Right ventricle myocardium inferior (tissue), 1 donor: ENCODE data around the gene DACT3. TPM values are rescaled to one million over a fixed set of nuclear protein-coding genes. Genes with fewer than 3 reads are reported as not detected.

ENCODE experiments used
- ATAC-seq: fragments of 200-7000 bp; cut with Tn5 transposase; one replicate; pipeline ENCODE4 v1.9.1; 2020; ENCODE audit warnings: mild to moderate bottlenecking, moderate library complexity
- DNase-seq: peaks from one replicate; pipeline ENCODE4 v3.0.0; 2021; ENCODE audit errors: missing footprints
- intact Hi-C: fragments of 100-400 bp; cut with DNase I; formaldehyde crosslinking; loops from one replicate; pipeline ENCODE4 v1.11.0; 2022
- total RNA-seq: library from RNA; stranded (reverse); fragmentation: NEBNext Ultra II Directional; extraction: Animal tissue kit (Norgen Biotek cat#: 25700); gene quantifications from one replicate; pipeline ENCODE4 v1.2.1, GENCODE V29; 2021
- donor health status: DM: no; HTN: yes; CAD: no; lungs with severe emphysema.

The DACT3 gene
- total RNA-seq, 1 donor from 2014 or later: 14.1 TPM

GRCh38 chr19:46678110-46678732 is 17.2 kb upstream of the DACT3 start:
- DNase-seq (no peak), ATAC-seq (no peak)
- intact Hi-C loops: no loop called here

- intact Hi-C loops: no loop called here
- no peak for ATAC-seq
These were observed 13.6 kb upstream of the DACT3 start for GRCh38 chr19:46674416-46675178.

DNA sequence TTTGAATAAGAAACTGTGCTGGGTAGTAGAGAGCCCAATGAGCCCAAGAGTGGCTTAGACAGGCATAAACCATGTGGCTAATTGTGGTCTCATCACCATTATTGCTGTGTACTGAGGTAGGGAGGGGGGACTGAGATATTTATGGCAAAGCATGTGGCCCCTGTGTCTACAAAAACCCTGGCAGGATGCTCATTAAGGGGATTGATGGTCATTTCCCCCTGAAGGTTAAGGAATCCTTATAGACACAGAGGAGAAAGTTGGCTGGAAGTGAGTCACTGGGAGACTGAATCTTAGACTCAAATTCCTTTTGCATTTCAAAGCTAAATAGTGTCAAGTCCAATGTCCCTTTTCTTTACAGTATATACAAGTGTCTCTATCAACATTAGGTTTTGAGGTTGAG is 9.8 kb upstream of the DACT3 start:
- ATAC-seq (no peak), DNase-seq (no peak)
- intact Hi-C loops: no loop called here

More at GRCh38 chr19:46674416-46675178, 13.6 kb upstream of the DACT3 start:
- no peak for DNase-seq

DNA sequence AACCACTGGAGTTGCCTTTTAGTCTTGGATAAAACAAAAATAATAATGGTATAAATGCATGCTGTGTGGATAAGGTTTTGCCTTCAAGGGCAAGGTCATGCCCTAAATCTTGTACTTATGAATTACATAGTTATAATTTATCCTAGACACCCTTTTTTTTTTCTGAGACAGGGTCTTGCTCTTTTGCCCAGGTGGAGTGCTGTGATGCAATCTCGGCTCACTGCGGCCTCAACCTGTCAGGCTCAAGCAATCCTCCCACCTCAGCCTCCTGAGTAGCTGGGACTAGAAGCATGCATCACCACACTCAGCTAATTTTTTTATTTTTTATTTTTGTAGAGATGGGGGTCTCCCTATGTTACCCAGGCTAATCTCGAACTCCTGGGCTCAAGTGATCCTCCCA is 7.7 kb upstream of the DACT3 start:
- ATAC-seq (no peak), DNase-seq (no peak)
- intact Hi-C loops: no loop called here

GRCh38 chr19:46665072-46665471 is 4.1 kb upstream of the DACT3 start:
- intact Hi-C loops: no loop called here
- ATAC-seq: no peak
- no peak for DNase-seq

DNA sequence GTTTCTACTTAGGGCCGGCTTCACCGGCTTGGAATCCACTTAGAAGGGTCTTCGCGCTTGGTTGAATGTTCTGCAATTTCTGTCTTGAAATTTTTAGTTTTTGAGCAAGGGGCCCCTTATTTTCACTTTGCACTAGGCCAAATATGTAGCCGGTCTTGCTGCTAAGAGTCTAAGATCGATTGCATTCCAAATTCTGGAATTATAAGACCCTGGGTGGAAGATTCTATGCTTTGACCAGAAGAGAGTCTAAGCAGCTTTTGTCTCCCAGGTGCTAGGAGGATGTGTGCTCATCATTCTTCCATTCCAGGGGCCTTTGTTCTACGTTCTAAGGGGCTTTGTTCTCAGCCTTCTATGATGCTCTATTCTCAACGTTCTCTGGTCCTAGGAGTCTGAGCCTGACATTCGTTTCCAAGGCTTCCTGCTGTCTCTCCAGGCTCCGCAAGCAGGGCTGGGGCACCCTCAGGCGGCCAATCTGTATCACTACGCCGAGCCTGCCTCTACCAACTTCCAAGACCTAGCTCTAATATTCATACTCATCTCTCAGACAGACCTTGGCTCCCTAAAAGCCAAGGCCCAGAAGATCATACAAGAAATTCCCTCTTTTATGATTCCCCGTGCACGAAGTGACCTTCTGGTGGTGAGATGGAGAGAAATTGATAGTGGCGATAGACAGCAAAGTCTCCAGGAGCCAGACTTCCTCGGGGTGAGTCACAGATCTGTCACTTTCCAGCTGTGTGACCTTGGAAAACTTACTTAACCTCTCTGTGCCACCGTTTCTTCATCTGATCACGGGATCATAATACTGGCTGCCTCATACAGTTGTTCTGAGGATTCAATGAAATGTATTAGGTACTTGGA is 982 bp upstream of the DACT3 start:
- intact Hi-C loops: loop anchor here (1.0 to 2.0 kb wide), 2 partner anchors 48 to 133 kb away; no protein-coding TSS in a partner anchor
- peak; percentile 79 for ATAC-seq
- peak; percentile 91 for DNase-seq

DNA sequence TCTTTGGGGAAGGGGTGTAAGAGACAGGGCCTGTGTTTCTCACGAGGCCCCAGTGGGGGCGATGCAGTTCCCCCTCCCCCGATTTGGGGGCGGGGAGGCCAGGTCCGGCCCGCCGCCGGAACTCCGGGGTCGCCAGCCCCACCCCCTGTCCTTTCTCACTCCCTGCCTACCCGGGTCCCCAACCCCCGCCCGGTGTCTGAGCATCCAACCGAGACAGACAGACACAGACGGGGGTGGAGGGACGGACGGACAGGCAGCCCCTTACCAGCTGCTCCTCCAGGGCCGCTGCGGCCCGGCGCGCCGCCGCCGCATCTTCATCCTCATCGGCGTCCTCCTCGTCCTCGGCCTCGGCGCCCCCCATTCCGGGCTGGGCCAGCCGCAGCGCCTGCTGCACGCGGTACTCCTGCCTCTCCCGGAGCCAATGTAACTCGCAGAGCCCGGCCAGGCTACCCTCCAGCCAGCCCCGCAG is 397 bp downstream of the DACT3 start:
- DNase-seq: peak; percentile 72
- intact Hi-C loops: no loop called here
- no peak for ATAC-seq

- ATAC-seq (no peak), DNase-seq (no peak)
- intact Hi-C loops: no loop called here
These were observed 919 bp downstream of the DACT3 start for GRCh38 chr19:46660008-46660517.

DNA sequence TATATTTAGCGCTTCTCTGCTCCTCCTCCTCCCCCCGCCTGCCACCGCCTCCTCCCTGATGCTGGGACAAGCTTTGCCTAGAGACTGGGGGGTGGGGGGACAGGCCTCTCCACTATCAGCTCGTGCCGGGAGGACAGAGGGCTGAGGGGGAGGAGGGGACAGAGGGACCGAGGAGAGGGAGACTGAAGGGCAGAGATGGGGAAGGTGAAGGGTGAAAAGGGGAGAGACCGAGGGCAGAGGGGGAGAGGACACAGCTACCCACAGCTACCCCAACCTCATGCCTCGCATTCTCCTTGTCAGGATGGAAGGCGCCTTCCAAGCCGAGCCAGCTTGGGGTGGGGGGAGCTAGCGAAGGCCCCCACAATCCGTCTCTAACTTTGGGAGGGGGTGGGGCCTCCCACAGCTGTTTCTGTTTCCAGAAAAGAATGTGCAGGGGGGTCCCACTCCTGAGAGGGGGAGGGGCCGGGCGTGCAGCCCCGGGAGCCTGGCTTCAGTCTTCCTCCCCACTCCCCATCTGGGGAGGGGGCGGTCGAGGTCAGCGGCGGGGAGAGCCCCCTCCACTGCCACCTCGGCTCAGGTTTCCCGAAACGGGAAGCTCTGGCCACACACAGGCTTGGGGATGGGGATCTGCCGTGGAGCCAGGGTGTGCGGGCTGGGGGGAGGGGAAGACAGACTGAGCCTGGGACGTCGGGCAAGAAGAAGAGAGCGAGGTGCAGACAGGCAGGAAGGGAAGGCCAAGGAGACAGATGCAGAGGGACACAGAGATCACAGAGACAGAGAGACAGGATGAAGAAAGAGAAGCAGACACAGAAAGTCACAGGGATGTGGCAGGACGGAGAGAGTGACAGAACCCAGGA is 1.6 kb downstream of the DACT3 start:
- no peak for DNase-seq
- ATAC-seq: no peak
- intact Hi-C loops: no loop called here

DNA sequence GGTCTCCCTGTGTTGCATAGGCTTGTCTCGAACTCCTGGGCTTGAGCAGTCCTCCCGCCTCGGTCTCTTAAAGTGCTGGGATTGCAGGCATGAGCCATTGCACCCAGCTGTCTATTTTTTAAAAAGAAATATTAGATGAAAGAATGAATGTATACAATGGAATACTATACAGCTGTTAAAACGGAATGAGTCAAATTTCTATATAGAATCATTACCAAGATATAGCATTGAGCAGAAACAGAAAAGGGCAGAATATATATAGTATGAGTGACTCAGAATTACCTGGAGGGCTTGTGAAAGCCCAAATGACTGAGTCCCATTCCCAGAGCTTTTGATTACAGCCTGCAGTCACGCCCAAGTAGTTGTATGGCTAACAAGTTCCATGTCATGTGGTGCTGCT is 4.4 kb downstream of the DACT3 start:
- no peak for ATAC-seq
- intact Hi-C loops: no loop called here
- no peak for DNase-seq

DNA sequence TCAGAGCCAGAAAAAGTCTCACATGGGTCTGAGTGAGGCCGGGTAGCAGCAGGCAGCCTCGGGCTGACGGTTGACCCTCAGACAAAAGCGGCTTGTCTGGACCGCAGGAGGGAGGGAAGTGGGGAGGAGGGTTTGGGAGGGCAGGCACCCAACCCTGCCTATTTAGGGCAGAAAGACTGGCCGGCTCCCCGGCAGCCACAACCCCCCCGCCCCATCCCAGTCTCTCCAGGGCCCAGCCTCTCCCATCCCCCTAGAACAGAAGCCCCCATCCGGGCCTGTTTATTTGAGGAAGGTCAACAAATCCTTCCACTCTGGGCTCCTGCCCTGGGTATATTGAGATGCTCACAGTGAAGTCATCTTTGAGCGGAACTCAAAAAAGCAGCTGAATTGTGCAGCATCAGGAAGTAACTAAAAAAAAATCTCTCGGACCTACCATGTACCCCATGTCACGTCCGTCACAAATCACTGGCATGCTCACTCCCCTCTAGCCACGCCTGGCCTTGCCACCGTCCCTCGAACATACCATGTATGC is 6.3 kb downstream of the DACT3 start:
- DNase-seq: no peak
- ATAC-seq: peak; percentile 36
- intact Hi-C loops: no loop called here

DNA sequence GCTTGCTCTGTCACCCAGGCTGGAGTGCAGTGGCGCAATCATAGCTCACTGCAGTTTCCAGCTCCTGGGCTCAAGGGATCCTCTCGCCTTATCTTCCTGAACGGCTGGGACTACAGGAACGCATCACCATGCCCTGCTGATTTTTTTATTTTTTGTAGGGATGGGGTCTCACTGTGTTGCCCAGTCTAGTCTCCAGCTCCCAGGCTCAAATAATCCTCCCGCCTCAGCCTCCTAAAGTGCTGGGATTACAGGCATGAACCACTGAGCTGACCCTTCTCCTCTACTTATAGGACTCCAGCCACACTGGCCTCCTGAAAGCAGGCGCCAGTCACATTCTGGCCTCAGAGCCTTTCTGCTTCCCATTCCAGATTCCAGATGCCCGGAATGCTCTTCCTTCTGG is 10.5 kb downstream of the DACT3 start:
- no peak for ATAC-seq
- intact Hi-C loops: no loop called here
- no peak for DNase-seq

- intact Hi-C loops: no loop called here
- no peak for DNase-seq
These were observed 11.7 kb downstream of the DACT3 start for GRCh38 chr19:46648961-46649960.

DNA sequence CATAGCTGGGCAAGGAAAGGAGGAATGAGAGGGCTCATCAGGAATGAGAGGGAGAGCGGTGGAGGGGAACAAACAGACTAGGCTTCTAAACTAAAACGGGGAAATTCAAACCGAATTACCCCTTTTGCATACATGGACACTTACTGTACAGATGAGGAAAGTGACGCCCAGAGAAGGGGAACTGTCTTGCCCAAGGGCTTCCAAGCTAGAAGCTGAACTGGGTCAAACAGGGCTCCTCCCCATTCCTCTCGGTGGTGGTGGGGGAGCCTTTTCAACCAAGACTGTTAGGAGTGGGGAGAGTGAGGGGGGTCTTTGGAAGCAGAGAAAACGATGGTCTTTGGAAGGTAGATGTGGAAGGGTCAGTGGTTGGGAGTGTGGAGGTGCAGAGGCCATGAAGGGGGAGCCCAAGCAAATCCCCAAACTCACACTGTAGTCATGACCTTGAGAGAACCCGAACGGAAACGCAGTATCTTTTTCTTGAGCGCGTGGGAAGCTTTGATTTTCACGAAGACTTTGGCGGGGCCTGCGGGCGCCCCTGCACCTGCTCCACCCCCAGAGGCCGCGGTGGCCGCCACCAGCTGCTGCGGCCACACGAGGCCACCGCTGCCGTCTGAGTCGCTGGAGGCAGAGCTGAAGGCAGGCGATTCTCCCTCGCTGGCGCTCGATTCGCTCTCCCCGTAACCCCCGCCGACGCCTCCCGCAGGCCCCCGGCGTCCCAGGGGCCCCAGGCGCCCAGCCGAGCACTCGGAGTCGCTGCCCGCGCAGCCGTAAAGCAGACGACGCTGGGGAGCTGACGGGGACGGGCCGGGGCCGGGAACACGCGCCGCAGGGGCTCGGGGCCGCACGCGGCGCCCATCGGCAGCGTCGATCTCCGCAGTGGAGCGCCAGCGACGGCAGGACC is 12.7 kb downstream of the DACT3 start:
- no peak for DNase-seq
- intact Hi-C loops: no loop called here
- ATAC-seq: no peak

More at GRCh38 chr19:46648961-46649960, 11.7 kb downstream of the DACT3 start:
- no peak for ATAC-seq

DNA sequence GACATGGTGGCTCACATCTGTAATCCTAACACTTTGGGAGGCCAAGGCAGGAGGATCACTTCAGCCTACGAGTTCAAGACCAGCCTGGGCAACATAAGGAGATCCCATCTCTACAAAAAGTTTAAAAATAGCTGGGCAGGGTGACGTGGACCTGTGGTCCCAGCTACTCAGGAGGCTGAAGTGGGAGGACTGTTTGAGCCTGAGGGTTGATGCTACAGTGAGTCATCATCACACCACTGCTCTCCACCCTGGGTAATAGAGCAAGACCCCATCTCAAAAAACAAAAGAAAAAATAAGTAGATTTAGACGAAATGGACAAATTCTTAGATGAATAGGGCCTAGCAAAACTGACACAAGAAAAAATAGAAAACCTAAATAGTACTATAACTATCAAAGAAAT is 14.6 kb downstream of the DACT3 start:
- DNase-seq: no peak
- no peak for ATAC-seq
- intact Hi-C loops: no loop called here

DNA sequence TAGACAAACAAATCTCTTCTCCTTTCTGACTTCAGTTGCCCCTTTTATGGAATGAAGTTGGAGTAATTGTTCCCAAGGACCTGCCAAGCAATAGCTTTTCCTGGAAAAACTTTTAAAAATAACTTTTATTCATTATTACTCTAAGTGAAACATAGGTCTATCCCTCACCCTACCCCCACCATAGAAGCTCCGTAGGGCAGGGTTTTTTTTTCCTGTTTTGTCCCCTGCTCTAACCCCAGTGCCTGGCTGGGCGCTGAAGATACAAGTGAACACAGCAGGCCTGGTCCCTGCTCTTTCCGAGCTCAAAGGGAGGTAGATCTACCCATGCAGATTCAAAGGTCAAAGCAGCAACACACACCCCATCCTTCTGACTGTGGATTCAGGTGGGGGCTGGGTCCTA is 16.3 kb downstream of the DACT3 start:
- DNase-seq (no peak), ATAC-seq (peak; percentile 16)
- intact Hi-C loops: no loop called here
